WERI-Rb-1 (cell line): ENCODE data around the gene DAO.

Experiments
- DNase-seq: peaks from one replicate; pipeline ENCODE4 v3.0.0-alpha.2; 2020
- H3K27ac ChIP-seq: fragments of 250-450 bp; sonication (Bioruptor Pico); 2 replicates; pipeline ENCODE4 v1.5.1; 2020; ENCODE audit warnings: mild to moderate bottlenecking, moderate library complexity
- H3K27me3 ChIP-seq: fragments of 250-450 bp; sonication (Bioruptor Pico); 2 replicates; pipeline ENCODE4 v1.5.1; 2021; ENCODE audit warnings: mild to moderate bottlenecking, low read depth, moderate library complexity; ENCODE audit not compliant: insufficient read depth, severe bottlenecking
- H3K36me3 ChIP-seq: fragments of 250-450 bp; sonication (Bioruptor Pico); 2 replicates; pipeline ENCODE4 v1.5.1; 2020; ENCODE audit warnings: mild to moderate bottlenecking, moderate library complexity
- H3K4me3 ChIP-seq: 2 replicates; pipeline ENCODE4 v1.5.1; 2011; ENCODE audit warnings: low read depth, mild to moderate bottlenecking, control low read depth, low read length
- H3K9me3 ChIP-seq: fragments of 250-450 bp; sonication (Bioruptor Pico); 2 replicates; pipeline ENCODE4 v1.5.1; 2021; ENCODE audit warnings: mild to moderate bottlenecking, moderate library complexity; ENCODE audit not compliant: severe bottlenecking
- TF ChIP-seq, protein P1 (sequence below): IDR thresholded peaks from 2 replicates; pipeline ENCODE4 v1.5.1; 2011; ENCODE audit warnings: low read depth, mild to moderate bottlenecking, control low read depth, inconsistent platforms, low read length

DAO gene

DNA sequence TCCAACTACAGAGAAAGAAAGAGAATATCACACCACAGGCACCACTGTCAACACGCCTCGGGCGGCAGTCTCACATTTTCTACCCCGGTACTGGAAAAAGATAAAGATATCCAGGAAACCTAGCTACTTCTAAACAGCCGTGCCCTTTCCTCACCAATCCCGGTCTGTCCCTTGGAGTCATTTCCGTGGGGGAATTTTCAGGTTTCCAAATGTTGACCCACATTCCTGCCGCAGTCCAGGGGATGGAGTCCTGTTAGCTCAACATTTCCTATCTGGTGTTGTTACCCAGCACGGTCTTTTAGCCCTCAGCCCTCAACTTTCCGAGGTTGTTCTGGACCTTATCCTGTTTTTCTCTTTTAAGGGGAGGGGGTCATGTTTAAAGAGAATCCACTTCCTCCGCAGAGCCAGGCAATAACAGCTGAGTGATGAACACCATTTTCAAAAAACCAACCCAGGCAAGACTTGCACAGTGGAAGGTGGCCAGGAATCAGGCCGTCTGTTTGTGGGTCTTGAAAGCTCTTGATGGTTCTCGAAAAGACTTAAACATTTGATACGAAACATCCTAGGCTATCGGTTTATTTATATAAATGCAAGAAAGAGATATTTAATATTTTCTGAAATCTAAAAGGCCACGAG, 27.1 kb upstream of the DAO start:
- Histone ChIP-seq H3K9me3 (peaks cover 3% of the 10 kb centered on the region), H3K27ac (no peak overlapping the region), H3K36me3 (peaks cover 49% of the 10 kb centered on the region), H3K4me3 (no peak overlapping the region), H3K27me3 (no peaks in the 10 kb centered on the region)
- TF ChIP-seq, protein P1, sequence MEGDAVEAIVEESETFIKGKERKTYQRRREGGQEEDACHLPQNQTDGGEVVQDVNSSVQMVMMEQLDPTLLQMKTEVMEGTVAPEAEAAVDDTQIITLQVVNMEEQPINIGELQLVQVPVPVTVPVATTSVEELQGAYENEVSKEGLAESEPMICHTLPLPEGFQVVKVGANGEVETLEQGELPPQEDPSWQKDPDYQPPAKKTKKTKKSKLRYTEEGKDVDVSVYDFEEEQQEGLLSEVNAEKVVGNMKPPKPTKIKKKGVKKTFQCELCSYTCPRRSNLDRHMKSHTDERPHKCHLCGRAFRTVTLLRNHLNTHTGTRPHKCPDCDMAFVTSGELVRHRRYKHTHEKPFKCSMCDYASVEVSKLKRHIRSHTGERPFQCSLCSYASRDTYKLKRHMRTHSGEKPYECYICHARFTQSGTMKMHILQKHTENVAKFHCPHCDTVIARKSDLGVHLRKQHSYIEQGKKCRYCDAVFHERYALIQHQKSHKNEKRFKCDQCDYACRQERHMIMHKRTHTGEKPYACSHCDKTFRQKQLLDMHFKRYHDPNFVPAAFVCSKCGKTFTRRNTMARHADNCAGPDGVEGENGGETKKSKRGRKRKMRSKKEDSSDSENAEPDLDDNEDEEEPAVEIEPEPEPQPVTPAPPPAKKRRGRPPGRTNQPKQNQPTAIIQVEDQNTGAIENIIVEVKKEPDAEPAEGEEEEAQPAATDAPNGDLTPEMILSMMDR, result no peak
- DNase-seq, result no peak

DNA sequence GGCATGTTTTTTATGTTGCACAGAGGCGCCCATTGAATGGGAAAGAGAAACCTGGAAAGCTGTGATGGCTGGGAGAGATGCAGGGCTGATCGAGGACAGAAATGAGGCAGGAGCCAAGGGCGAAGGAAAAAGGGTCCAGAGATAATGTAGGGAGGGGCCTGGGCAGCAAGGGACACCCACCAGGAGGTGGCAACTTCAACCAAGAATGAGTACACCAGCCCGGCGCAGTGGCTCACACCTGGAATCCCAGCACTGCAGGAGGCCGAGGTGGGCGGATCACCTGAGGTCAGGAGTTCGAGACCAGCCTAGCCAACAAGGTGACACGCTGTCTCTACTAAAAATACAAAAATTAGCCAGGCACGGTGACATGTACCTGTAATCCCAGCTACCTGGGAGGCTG, 26.5 kb upstream of the DAO start:
- no peak for DNase-seq
- H3K36me3 ChIP-seq, result peaks cover 43% of the 10 kb centered on the region
- H3K27ac ChIP-seq, result no peak overlapping the region
- no peaks in the 10 kb centered on the region for H3K27me3 ChIP-seq
- TF ChIP-seq, protein P1, result no peak
- H3K9me3 ChIP-seq, result peaks cover 3% of the 10 kb centered on the region
- H3K4me3 ChIP-seq, result no peak overlapping the region

DNA sequence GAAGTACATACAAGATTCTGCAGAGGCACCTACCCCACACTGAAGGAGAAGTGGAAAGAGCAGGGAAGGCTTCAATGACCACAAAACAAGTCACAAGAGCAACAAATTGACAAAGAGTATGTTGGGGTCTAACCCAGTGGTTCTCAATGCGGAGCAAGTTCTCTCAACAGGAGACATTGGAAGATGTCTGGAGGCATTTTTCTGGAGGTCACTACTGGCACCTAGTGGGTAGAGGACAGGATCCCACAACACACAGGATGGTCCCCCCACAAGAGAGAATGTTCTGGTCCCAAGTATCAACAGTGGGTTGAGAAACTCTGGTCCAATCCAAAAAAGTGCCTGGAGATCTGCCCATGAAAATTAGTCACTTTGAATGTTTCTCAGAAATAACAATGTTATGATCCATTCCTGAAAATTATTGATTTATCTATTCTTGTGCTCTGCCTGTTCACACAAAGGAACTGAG, 25.9 kb upstream of the DAO start:
- no peak for DNase-seq

DNA sequence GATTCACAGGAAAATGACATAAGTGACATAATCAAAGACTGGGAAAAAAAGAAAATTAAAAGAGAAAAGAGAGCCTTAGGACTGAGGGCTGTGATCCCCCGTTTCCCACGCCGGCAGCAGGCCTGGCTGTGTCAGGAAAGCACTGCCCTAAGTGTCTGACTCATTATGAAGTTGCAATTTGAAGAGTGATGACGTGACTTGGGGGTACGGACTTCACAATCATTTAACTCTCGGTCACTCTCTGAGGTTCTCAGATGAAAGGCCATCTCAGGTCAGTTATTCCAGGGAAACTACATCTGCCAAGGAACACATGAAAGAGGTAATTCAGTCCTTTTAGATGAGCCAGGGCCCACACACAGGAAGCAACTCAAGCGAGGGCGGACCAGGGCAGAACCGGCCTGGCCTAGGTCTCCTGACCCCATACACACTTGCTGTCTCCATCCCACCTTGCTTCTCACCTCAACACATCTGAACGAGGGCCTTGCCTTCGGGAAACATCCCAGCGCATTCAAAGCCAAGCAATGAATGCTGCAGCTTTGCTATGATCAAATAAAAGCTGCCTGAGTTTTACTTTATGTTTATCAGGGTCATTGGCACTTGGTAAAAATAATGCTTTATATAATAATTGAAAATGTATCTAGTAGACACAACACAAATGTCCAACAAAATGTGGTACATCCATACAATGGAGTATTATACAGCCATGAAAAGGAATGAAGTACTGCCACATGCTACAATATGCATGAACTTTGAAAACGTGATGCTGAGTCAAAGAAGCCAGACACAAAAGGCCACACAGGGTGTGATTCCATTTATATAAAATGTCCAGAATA, 25.2 kb upstream of the DAO start:
- H3K27ac ChIP-seq, result no peak overlapping the region

More for the DNA sequence above, 25.9 kb upstream of the DAO start:
- no peaks in the 10 kb centered on the region for H3K27me3 ChIP-seq
- TF ChIP-seq, protein P1, result peak; percentile 39
- H3K9me3 ChIP-seq, result peaks cover 3% of the 10 kb centered on the region
- H3K4me3 ChIP-seq, result no peak overlapping the region
- H3K36me3 ChIP-seq, result peaks cover 37% of the 10 kb centered on the region
- no peak overlapping the region for H3K27ac ChIP-seq

DNA sequence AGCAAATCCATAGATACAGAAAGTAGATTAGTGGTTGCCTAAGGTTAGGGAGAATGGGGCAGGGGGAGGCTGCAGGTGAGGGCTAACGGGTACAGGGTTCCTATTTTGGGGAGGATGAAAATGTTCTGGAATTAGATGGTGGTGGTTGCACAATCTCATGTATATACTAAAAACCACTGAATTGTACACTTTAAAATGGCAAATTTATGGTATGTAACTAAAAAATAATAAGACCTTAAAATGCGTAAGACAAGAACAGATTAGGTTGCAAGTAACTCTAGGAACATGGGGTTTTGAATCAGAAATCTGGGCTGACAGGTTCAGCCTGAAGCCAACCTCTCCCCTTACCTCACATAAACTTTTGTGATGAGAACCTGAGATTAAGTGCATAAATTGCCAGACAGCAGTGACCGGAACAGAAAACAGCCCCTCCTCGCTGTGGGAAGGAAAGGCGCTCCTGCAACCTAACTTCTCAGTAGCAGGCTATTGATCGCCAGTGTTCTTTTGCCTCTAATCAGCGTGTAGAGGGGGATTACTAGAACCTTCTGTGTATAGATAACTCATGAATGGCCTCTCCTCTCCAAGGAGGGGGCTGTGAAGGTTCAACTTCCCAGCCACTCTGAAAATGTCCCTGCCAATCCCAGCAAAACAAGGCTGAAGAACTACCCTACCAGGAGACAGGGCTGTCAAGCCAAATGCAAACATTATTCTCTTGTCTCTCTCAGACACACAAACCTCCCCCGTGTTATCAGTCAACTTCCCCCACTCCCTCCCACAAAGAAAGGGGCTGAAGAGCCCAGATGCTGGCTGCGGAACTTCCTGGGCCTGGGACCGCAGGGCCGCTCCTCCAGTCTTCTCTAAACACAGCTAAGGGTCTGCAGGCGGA, 24.4 kb upstream of the DAO start:
- TF ChIP-seq, protein P1, result no peak
- no peak for DNase-seq
- Histone ChIP-seq H3K4me3 (no peak overlapping the region), H3K27ac (0 out of 2 replicates have a peak overlapping the region, but pooled peaks have one; percentile 34), H3K9me3 (peaks cover 3% of the 10 kb centered on the region), H3K36me3 (peaks cover 32% of the 10 kb centered on the region), H3K27me3 (no peaks in the 10 kb centered on the region)

More for the DNA sequence above, 25.2 kb upstream of the DAO start:
- TF ChIP-seq, protein P1, result no peak
- DNase-seq, result no peak
- Histone ChIP-seq H3K36me3 (peaks cover 32% of the 10 kb centered on the region), H3K27me3 (no peaks in the 10 kb centered on the region), H3K9me3 (peaks cover 3% of the 10 kb centered on the region), H3K4me3 (no peak overlapping the region)
